ENCODE measurements around the gene PPOX. TPM values are rescaled to one million over a fixed set of nuclear protein-coding genes. Genes with fewer than 3 reads are reported as not detected.

The PPOX gene
- total RNA-seq, 1 donor from 2014 or later, result 40.7 TPM

- no peak overlapping the region for H3K27ac Mint-ChIP-seq
- peaks cover 22% of the 10 kb centered on the region for H3K4me1 Mint-ChIP-seq
- POLR2A ChIA-PET, result interaction anchor here (0.5 to 1.8 kb wide), 5 partner anchors 17 to 525 kb away, joined by 3 to 11 read pairs (median 5); partner anchors contain the start of genes NDUFS2 and PPOX
- intact Hi-C loops (cut with micrococcal nuclease), result no loop called here
- no peak for DNase-seq
- peaks cover 8% of the 10 kb centered on the region for H3K36me3 Mint-ChIP-seq (ENCODE audit: low read depth)
- CTCF ChIA-PET, result no interaction called here
- no peak overlapping the region for H3K4me3 Mint-ChIP-seq
- no peak for TF ChIP-seq CTCF (IDR thresholded peaks at IDR 0.05)
- ATAC-seq (ENCODE audit: low read depth), result no peak
- peaks cover 37% of the 10 kb centered on the region for H3K27me3 Mint-ChIP-seq
- no peaks in the 10 kb centered on the region for H3K9me3 Mint-ChIP-seq
These were observed 53.1 kb downstream of the PPOX start for GRCh38 chr1:161219078-161219892.

DNA sequence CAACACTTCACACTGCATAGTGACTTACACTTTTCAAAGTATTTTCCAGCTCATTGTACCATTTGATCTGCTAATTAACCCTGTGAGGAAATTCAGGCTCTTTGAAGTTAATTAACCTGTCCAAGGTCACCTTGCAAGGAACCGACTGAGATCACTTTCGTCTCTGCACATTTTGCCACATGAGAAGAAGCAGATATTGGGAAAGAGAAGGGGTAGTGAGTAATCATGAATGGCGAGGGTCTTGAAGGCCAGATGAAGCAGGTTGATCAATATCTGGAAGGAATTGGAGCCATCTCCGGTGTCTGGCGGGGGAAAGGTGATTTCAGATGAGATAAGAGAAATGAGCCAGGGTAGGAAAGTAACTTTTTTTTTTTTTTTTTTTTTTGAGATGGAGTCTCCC is 53.8 kb downstream of the PPOX start:
- H3K4me3 Mint-ChIP-seq, result no peak overlapping the region
- H3K27me3 Mint-ChIP-seq, result peaks cover 37% of the 10 kb centered on the region
- intact Hi-C loops (cut with micrococcal nuclease), result no loop called here
- H3K9me3 Mint-ChIP-seq, result no peaks in the 10 kb centered on the region
- ATAC-seq (ENCODE audit: low read depth), result no peak
- H3K36me3 Mint-ChIP-seq (ENCODE audit: low read depth), result peaks cover 2% of the 10 kb centered on the region
- ChIA-PET CTCF (no interaction called here), POLR2A (interaction anchor here (0.9 to 1.8 kb wide), 4 partner anchors 9 to 54 kb away, joined by 3 to 5 read pairs (median 4); partner anchors contain the start of genes NDUFS2 and PPOX)
- H3K4me1 Mint-ChIP-seq, result peaks cover 21% of the 10 kb centered on the region
- no peak for DNase-seq
- TF ChIP-seq CTCF (IDR thresholded peaks at IDR 0.05), result no peak
- no peak overlapping the region for H3K27ac Mint-ChIP-seq

Other genes with a start within 250 kb of the PPOX start
- gene ITLN2, start 211.6 kb upstream of the PPOX start, total RNA-seq, result not detected in 2 replicates
- gene F11R, start 145.3 kb upstream of the PPOX start, total RNA-seq, result 11.1 and 11.6 TPM in 2 replicates
- gene TSTD1, start 127.5 kb upstream of the PPOX start, total RNA-seq, result 69.8 and 70.2 TPM in 2 replicates
- gene USF1, start 120.4 kb upstream of the PPOX start, total RNA-seq, result 134 and 143 TPM in 2 replicates
- gene ARHGAP30, start 96.5 kb upstream of the PPOX start, total RNA-seq, result 154 and 158 TPM in 2 replicates
- gene NECTIN4, start 76.9 kb upstream of the PPOX start, total RNA-seq, result not detected in 2 replicates
- 2.9 and 3.6 TPM in 2 replicates for gene KLHDC9, start 68.1 kb upstream of the PPOX start, total RNA-seq
- gene PFDN2, start 48.4 kb upstream of the PPOX start, total RNA-seq, result 43.8 and 67.9 TPM in 2 replicates
- gene NIT1, start 48.3 kb upstream of the PPOX start, total RNA-seq, result 40.5 and 43.9 TPM in 2 replicates
- gene DEDD, start 33.8 kb upstream of the PPOX start, total RNA-seq, result 39.5 and 40.5 TPM in 2 replicates
- 107 and 127 TPM in 2 replicates for gene UFC1, start 12.4 kb upstream of the PPOX start, total RNA-seq
- gene USP21, start 6.9 kb upstream of the PPOX start, total RNA-seq, result 31.9 and 38.1 TPM in 2 replicates
- 40.7 and 41.7 TPM in 2 replicates for gene B4GALT3, start 11.1 kb downstream of the PPOX start, total RNA-seq
- not detected in 2 replicates for gene ADAMTS4, start 32.6 kb downstream of the PPOX start, total RNA-seq
- gene NDUFS2, start 35.9 kb downstream of the PPOX start, total RNA-seq, result 69.1 and 73.9 TPM in 2 replicates
- 0.60 and 0.69 TPM in 2 replicates for gene FCER1G, start 48.9 kb downstream of the PPOX start, total RNA-seq
- not detected in 2 replicates for gene APOA2, start 57.2 kb downstream of the PPOX start, total RNA-seq
- gene TOMM40L, start 59.6 kb downstream of the PPOX start, total RNA-seq, result 11.7 and 12.4 TPM in 2 replicates
- gene NR1I3, start 71.8 kb downstream of the PPOX start, total RNA-seq, result 0.15 TPM in 1 of 2 replicates, not detected in the other
- gene PCP4L1, start 92.3 kb downstream of the PPOX start, total RNA-seq, result not detected in 2 replicates
- 5.8 and 6.6 TPM in 2 replicates for gene MPZ, start 143.5 kb downstream of the PPOX start, total RNA-seq
- gene SDHC, start 148.0 kb downstream of the PPOX start, total RNA-seq, result 160 and 179 TPM in 2 replicates
- gene CFAP126, start 201.4 kb downstream of the PPOX start, total RNA-seq, result not detected in 2 replicates

Data from activated B cell treated with CpG ODN at 0.5 μM for 24 hours (primary cell).